ENCODE results near the gene IL23R. TPM values are rescaled to one million over a fixed set of nuclear protein-coding genes. Genes with fewer than 3 reads are reported as not detected.

The IL23R gene
- total and polyA plus RNA-seq, 4 donors, result 0.08 to 0.09 TPM; not detected in 2

DNA sequence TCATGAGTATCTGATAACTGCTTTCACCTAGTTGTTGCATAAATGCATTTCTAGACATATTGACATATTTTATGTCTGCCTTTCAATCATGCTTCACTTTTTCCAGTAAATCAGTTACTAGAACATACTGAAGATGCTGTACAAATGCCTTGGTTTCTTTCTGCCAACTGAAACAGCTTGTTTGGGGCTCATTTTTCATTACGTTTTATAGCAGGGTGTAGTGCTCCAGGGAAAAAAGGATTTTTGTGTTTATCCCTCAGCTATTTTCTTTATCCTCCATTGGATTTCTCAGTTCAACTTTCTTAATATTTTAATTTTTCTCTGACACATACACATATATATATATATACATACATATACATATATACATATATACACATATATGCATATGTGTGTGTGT, 51.7 kb downstream of the IL23R start (continued):
- TF ChIP-seq NR2F2 (IDR thresholded peaks at IDR 0.05), result no peak
- no peak for TF ChIP-seq SP1 (IDR thresholded peaks at IDR 0.05)

- WGBS, result 77% methylated on average over 2 of the region's 2 CpGs
- DNase-seq (ENCODE audit: low spot score), result no peak
- H3K4me3 ChIP-seq (ENCODE audit: low read depth in 1 of 3, low read length in 3 of 3), result no peak overlapping the region
- no peaks in the 10 kb centered on the region for H3K27me3 ChIP-seq (ENCODE audit: control insufficient read depth in 4 of 4, insufficient read depth in 4 of 4, low read length in 3 of 4)
- H3K9ac ChIP-seq (ENCODE audit: low read depth in 1 of 2, low read length in 2 of 2), result no peak overlapping the region
- H3K9me3 ChIP-seq (ENCODE audit: control insufficient read depth in 4 of 4, low read length in 3 of 4), result no peaks in the 10 kb centered on the region
- no peaks in the 10 kb centered on the region for H3K36me3 ChIP-seq (ENCODE audit: control insufficient read depth in 4 of 4, insufficient read depth in 3 of 4, low read depth in 1 of 4, low read length in 3 of 4)
- no peak overlapping the region for H3K27ac ChIP-seq (ENCODE audit: low read depth in 1 of 2, low read length in 2 of 2)
- TF ChIP-seq HNF4A (conservative IDR thresholded peaks at IDR 0.05) (no peak), EGR1 (IDR thresholded peaks at IDR 0.05; ENCODE audit: low read depth in 2 of 2) (no peak), MAX (IDR thresholded peaks at IDR 0.05) (no peak), TAF1 (conservative IDR thresholded peaks at IDR 0.05) (no peak), YY1 (IDR thresholded peaks at IDR 0.05) (no peak), GABPA (IDR thresholded peaks at IDR 0.05 in 1 of 2, conservative IDR thresholded peaks at IDR 0.05 in 1 of 2) (no peak), RAD21 (IDR thresholded peaks at IDR 0.05) (no peak), RXRA (IDR thresholded peaks at IDR 0.05) (no peak), CTCF (IDR thresholded peaks at IDR 0.05; ENCODE audit: low read depth, low read length, missing input control) (no peak), HNF4G (IDR thresholded peaks at IDR 0.05) (no peak), FOXA1 (IDR thresholded peaks at IDR 0.05) (no peak), NR2F2 (IDR thresholded peaks at IDR 0.05) (no peak), FOXA2 (IDR thresholded peaks at IDR 0.05) (no peak)
- TF ChIP-seq, protein P1, sequence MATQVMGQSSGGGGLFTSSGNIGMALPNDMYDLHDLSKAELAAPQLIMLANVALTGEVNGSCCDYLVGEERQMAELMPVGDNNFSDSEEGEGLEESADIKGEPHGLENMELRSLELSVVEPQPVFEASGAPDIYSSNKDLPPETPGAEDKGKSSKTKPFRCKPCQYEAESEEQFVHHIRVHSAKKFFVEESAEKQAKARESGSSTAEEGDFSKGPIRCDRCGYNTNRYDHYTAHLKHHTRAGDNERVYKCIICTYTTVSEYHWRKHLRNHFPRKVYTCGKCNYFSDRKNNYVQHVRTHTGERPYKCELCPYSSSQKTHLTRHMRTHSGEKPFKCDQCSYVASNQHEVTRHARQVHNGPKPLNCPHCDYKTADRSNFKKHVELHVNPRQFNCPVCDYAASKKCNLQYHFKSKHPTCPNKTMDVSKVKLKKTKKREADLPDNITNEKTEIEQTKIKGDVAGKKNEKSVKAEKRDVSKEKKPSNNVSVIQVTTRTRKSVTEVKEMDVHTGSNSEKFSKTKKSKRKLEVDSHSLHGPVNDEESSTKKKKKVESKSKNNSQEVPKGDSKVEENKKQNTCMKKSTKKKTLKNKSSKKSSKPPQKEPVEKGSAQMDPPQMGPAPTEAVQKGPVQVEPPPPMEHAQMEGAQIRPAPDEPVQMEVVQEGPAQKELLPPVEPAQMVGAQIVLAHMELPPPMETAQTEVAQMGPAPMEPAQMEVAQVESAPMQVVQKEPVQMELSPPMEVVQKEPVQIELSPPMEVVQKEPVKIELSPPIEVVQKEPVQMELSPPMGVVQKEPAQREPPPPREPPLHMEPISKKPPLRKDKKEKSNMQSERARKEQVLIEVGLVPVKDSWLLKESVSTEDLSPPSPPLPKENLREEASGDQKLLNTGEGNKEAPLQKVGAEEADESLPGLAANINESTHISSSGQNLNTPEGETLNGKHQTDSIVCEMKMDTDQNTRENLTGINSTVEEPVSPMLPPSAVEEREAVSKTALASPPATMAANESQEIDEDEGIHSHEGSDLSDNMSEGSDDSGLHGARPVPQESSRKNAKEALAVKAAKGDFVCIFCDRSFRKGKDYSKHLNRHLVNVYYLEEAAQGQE (IDR thresholded peaks at IDR 0.05), result no peak
- TF ChIP-seq, protein P2, sequence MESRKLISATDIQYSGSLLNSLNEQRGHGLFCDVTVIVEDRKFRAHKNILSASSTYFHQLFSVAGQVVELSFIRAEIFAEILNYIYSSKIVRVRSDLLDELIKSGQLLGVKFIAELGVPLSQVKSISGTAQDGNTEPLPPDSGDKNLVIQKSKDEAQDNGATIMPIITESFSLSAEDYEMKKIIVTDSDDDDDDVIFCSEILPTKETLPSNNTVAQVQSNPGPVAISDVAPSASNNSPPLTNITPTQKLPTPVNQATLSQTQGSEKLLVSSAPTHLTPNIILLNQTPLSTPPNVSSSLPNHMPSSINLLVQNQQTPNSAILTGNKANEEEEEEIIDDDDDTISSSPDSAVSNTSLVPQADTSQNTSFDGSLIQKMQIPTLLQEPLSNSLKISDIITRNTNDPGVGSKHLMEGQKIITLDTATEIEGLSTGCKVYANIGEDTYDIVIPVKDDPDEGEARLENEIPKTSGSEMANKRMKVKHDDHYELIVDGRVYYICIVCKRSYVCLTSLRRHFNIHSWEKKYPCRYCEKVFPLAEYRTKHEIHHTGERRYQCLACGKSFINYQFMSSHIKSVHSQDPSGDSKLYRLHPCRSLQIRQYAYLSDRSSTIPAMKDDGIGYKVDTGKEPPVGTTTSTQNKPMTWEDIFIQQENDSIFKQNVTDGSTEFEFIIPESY (IDR thresholded peaks at IDR 0.05), result no peak
- H3K4me1 ChIP-seq (ENCODE audit: control insufficient read depth in 4 of 4, insufficient read depth in 4 of 4, low read length in 3 of 4), result no peaks in the 10 kb centered on the region
These were observed 58.6 kb downstream of the IL23R start for GRCh38 chr1:67224856-67225255.

Data from liver (tissue), 9 donors.